Hepatocyte (in vitro differentiated cells): ENCODE measurements around the gene ITGA8. TPM values are rescaled to one million over a fixed set of nuclear protein-coding genes. Genes with fewer than 3 reads are reported as not detected.

Source experiments
- DNase-seq: peaks from one replicate; pipeline ENCODE4 v3.0.0-alpha.2; 2016; ENCODE audit warnings: low spot score
- H2AFZ ChIP-seq: fragments of 200-600 bp; sonication (generic); 2 replicates; pipeline ENCODE4 v1.6.0; 2016; ENCODE audit warnings: antibody characterized with exemption, mild to moderate bottlenecking
- H3K27ac ChIP-seq: fragments of 200-600 bp; sonication (generic); 2 replicates; pipeline ENCODE4 v1.5.1; 2016; ENCODE audit warnings: mild to moderate bottlenecking
- H3K27me3 ChIP-seq: fragments of 200-600 bp; sonication (generic); 2 replicates; pipeline ENCODE4 v1.6.1; 2016
- H3K36me3 ChIP-seq: fragments of 200-600 bp; sonication (generic); replicated peaks from 2 replicates; pipeline ENCODE4 v1.5.1; 2016; ENCODE audit warnings: low read depth; ENCODE audit not compliant: insufficient read depth
- H3K4me1 ChIP-seq: fragments of 200-600 bp; sonication (generic); 2 replicates; pipeline ENCODE4 v1.5.1; 2016; ENCODE audit warnings: mild to moderate bottlenecking, moderate library complexity; ENCODE audit not compliant: insufficient read depth
- H3K4me2 ChIP-seq: fragments of 200-600 bp; sonication (generic); 2 replicates; pipeline ENCODE4 v1.6.0; 2016
- H3K4me3 ChIP-seq: fragments of 200-600 bp; sonication (generic); 2 replicates; pipeline ENCODE4 v1.5.1; 2016; ENCODE audit warnings: mild to moderate bottlenecking
- H3K79me2 ChIP-seq: fragments of 200-600 bp; sonication (generic); 2 replicates; pipeline ENCODE4 v1.6.0; 2017; ENCODE audit warnings: mild to moderate bottlenecking
- H3K9me2 ChIP-seq: fragments of 200-600 bp; sonication (generic); replicated peaks from 2 replicates; pipeline ENCODE4 v1.6.0; 2017; ENCODE audit warnings: mild to moderate bottlenecking; ENCODE audit not compliant: insufficient read depth
- H3K9me3 ChIP-seq: fragments of 200-600 bp; sonication (generic); 2 replicates; pipeline ENCODE4 v1.5.1; 2016; ENCODE audit warnings: low read depth, mild to moderate bottlenecking
- H4K20me1 ChIP-seq: fragments of 200-600 bp; sonication (generic); 2 replicates; pipeline ENCODE4 v1.6.0; 2016; ENCODE audit warnings: mild to moderate bottlenecking; ENCODE audit not compliant: insufficient read depth, poor library complexity, severe bottlenecking
- EZH2 ChIP-seq: fragments of 200-600 bp; sonication (generic); IDR thresholded peaks from 2 replicates; pipeline ENCODE4 v1.6.1; 2016; ENCODE audit warnings: antibody characterized with exemption, mild to moderate bottlenecking, borderline replicate concordance
- EZH2phosphoT487 ChIP-seq: fragments of 200-600 bp; sonication (generic); IDR thresholded peaks from one replicate; pipeline ENCODE4 v1.6.1; 2018; ENCODE audit warnings: antibody characterized with exemption, mild to moderate bottlenecking, low read depth, moderate library complexity; ENCODE audit not compliant: unreplicated experiment, severe bottlenecking
- WGBS: methylation state at CpG from one replicate; pipeline ENCODE4 v1.1.6; 2016; ENCODE audit warnings: low lambda C conversion rate; ENCODE audit errors: missing lambda C conversion rate; 5-methylcytosine and 5-hydroxymethylcytosine counted together
- polyA plus RNA-seq: library from polyadenylated mRNA; unstranded; fragments of >200 nt; fragmentation: Nextera tagmentation; extraction: Ambion mirVana; gene quantifications from 2 replicates; pipeline ENCODE4 v1.2.1, GENCODE V29; 2016
- total RNA-seq: library from RNA; depleted of rRNA; stranded (reverse); fragments of >200 nt; gene quantifications from 2 replicates; pipeline ENCODE4 v1.2.3, GENCODE V29; 2014
- TF ChIP-seq, protein P1 (sequence below): fragments of 200-600 bp; sonication (generic); IDR thresholded peaks from 2 replicates; pipeline ENCODE4 v1.5.1; 2016; ENCODE audit warnings: antibody characterized with exemption, mild to moderate bottlenecking; ENCODE audit not compliant: poor library complexity

ITGA8 gene
- total and polyA plus RNA-seq, 2 experiments from 2014 or later = 2.9 to 16.8 TPM

DNA sequence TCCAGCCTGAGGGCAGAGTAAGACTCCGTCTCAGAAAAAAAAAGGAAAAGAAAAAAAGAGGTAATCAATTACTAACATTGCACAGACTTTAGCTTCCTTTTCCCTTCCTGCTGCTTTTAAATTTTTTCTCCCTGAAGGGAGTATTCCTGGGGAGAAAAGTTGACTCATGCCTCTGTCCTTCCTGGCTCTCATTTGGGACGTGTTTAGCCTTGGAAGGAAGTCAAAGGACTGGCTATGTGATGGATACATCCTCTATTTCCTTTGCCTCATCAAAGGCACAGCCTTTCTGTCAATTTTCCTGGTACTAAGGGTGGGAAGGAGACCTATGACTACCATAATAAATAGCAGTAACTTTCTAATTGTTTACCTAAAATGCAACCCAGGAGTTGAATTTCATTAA, 77.6 kb downstream of the ITGA8 start:
- DNase-seq = no peak
- 76% methylated on average over 2 of the region's 2 CpGs for WGBS
- H3K9me3 ChIP-seq = no peaks in the 10 kb centered on the region
- H2AFZ ChIP-seq = no peak overlapping the region
- H3K27me3 ChIP-seq = no peaks in the 10 kb centered on the region
- H3K9me2 ChIP-seq = no peaks in the 10 kb centered on the region
- no peaks in the 10 kb centered on the region for H3K36me3 ChIP-seq
- no peaks in the 10 kb centered on the region for H4K20me1 ChIP-seq
- no peaks in the 10 kb centered on the region for H3K4me1 ChIP-seq
- no peak overlapping the region for H3K4me2 ChIP-seq
- TF ChIP-seq EZH2 = no peak
- TF ChIP-seq, protein P1, sequence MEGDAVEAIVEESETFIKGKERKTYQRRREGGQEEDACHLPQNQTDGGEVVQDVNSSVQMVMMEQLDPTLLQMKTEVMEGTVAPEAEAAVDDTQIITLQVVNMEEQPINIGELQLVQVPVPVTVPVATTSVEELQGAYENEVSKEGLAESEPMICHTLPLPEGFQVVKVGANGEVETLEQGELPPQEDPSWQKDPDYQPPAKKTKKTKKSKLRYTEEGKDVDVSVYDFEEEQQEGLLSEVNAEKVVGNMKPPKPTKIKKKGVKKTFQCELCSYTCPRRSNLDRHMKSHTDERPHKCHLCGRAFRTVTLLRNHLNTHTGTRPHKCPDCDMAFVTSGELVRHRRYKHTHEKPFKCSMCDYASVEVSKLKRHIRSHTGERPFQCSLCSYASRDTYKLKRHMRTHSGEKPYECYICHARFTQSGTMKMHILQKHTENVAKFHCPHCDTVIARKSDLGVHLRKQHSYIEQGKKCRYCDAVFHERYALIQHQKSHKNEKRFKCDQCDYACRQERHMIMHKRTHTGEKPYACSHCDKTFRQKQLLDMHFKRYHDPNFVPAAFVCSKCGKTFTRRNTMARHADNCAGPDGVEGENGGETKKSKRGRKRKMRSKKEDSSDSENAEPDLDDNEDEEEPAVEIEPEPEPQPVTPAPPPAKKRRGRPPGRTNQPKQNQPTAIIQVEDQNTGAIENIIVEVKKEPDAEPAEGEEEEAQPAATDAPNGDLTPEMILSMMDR = no peak
- no peak for TF ChIP-seq EZH2phosphoT487
- H3K27ac ChIP-seq = no peak overlapping the region
- no peaks in the 10 kb centered on the region for H3K79me2 ChIP-seq
- H3K4me3 ChIP-seq = no peak overlapping the region

GRCh38 chr10:15640536-15641085, 79.1 kb downstream of the ITGA8 start:
- Histone ChIP-seq H2AFZ (no peak overlapping the region), H3K9me2 (no peaks in the 10 kb centered on the region), H3K36me3 (no peaks in the 10 kb centered on the region), H3K79me2 (no peaks in the 10 kb centered on the region), H3K4me3 (no peak overlapping the region), H3K27ac (no peak overlapping the region), H3K4me1 (no peaks in the 10 kb centered on the region), H3K27me3 (no peaks in the 10 kb centered on the region), H3K9me3 (no peaks in the 10 kb centered on the region), H3K4me2 (no peak overlapping the region), H4K20me1 (no peaks in the 10 kb centered on the region)
- no peak for DNase-seq
- TF ChIP-seq EZH2 (no peak), EZH2phosphoT487 (no peak)
- TF ChIP-seq, protein P1 = no peak
- WGBS = 76% methylated on average over 5 of the region's 5 CpGs

GRCh38 chr10:15636446-15636845, 83.3 kb downstream of the ITGA8 start:
- Histone ChIP-seq H3K27ac (no peak overlapping the region), H2AFZ (no peak overlapping the region), H3K79me2 (no peaks in the 10 kb centered on the region), H3K4me1 (no peaks in the 10 kb centered on the region), H3K9me2 (no peaks in the 10 kb centered on the region), H3K27me3 (no peaks in the 10 kb centered on the region), H4K20me1 (no peaks in the 10 kb centered on the region), H3K4me2 (no peak overlapping the region), H3K4me3 (no peak overlapping the region), H3K9me3 (no peaks in the 10 kb centered on the region), H3K36me3 (no peaks in the 10 kb centered on the region)
- no peak for DNase-seq
- TF ChIP-seq EZH2phosphoT487 (no peak), EZH2 (no peak)
- TF ChIP-seq, protein P1 = no peak
- WGBS = 88% methylated on average over 3 of the region's 3 CpGs
